Activated T-helper 1 cell treated with anti-CD3 and anti-CD28 coated beads, Interleukin-2, amount 50 U/mL, for 16 hours (primary cell): ENCODE results near the gene XPR1.
"Not testable (repeated sequence)": the region's sequence is repeated elsewhere in the genome, so short reads cannot be mapped to it uniquely, and the experiment has no call there.

Experiments
- DNase-seq, 2 donors: peaks; one replicate each; pipeline ENCODE4 v3.0.0-alpha.2; 2020; ENCODE audit warnings: low read depth in 1 of 2, low spot score in 1 of 2

The XPR1 gene

DNA sequence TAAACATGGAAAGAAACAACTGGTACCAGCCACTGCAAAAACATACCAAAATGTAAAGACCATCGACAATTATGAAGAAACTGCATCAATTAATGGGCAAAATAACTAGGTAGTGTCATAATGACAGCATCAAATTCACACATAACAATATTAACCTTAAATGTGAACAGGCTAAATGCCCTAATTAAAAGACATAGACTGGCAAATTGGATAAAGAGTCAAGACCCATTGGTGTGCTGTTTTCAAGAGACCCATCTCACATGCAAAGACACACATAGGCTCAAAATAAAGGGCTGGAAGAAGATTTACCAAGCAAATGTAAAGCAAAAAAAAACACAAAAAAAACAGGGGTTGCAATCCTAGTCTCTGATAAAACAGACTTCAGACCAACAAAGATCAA is 201.4 kb downstream of the XPR1 start:
- not testable (repeated sequence) for DNase-seq

DNA sequence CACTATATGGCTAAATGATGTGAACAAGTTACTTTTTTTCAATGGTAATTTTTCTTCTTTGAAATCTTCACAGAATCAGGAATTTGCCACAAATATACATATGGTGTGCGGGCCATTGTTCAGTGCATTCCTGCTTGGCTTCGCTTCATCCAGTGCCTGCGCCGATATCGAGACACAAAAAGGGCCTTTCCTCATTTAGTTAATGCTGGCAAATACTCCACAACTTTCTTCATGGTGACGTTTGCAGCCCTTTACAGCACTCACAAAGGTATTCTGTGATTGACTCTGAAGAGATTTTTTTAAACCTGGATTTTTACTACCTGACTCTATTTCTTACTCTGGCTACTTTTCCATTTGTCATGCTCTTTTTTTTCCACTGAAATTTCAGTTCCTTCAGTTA is 204.6 kb downstream of the XPR1 start:
- DNase-seq = no peak

GRCh38 chr1:180837020-180837419 is 205.2 kb downstream of the XPR1 start:
- DNase-seq = no peak

DNA sequence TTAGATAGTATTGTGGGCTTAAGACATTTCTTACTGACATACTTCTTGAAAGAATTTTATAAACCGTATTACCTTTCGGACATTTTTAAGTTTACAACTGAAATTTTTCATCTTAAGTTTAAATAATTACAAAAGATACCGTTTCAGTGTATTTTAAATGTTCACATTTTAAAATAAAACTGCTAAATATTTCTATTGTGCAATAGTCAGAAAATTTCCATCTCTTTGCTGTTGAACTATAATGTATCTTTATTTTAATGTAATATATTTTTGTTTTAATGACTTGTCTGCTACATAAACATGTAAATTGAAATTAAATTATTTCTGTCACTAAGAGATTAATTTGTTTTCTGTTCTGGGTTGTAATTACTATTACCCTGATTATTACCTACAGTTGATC is 206.7 kb downstream of the XPR1 start:
- DNase-seq = no peak

- DNase-seq = no peak
Measured at GRCh38 chr1:180839547-180839946, 207.7 kb downstream of the XPR1 start.

- DNase-seq = no peak
Measured at GRCh38 chr1:180841415-180841814, 209.6 kb downstream of the XPR1 start.

- no peak for DNase-seq
Measured at GRCh38 chr1:180842052-180842451, 210.2 kb downstream of the XPR1 start.

- no peak for DNase-seq
Measured at GRCh38 chr1:180842491-180843275, 210.9 kb downstream of the XPR1 start.

GRCh38 chr1:180845352-180845751 is 213.5 kb downstream of the XPR1 start:
- DNase-seq = no peak

- DNase-seq = no peak
Measured at GRCh38 chr1:180848191-180848590, 216.4 kb downstream of the XPR1 start.

GRCh38 chr1:180849031-180849775 is 217.4 kb downstream of the XPR1 start:
- no peak for DNase-seq

GRCh38 chr1:180851995-180852887 is 220.4 kb downstream of the XPR1 start:
- DNase-seq = no peak

GRCh38 chr1:180854001-180854400 is 222.2 kb downstream of the XPR1 start:
- DNase-seq = no peak

GRCh38 chr1:180854456-180854855 is 222.6 kb downstream of the XPR1 start:
- no peak for DNase-seq

GRCh38 chr1:180857947-180858725 is 226.3 kb downstream of the XPR1 start:
- DNase-seq = not testable (repeated sequence)

DNA sequence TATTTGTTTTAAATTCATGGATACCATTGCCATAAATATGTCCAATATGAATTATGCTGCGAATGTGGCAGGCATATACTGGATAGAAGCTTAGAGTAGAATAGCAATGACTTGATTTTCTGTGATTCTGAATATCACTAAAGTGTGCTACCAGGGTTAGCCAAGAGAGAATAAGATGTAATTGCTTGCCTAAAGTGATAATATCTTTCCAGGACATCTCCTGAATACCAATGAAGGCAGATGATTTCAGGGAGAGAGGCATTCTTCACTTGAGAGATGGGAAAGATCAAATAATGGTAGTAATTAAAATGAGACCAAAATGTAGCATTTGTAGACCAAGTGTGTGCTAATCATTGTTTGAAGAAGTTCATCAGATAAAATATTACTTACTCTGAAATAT is 227.5 kb downstream of the XPR1 start:
- DNase-seq = no peak

GRCh38 chr1:180860535-180860934 is 228.7 kb downstream of the XPR1 start:
- no peak for DNase-seq

- DNase-seq = no peak
Measured at GRCh38 chr1:180862305-180862704, 230.5 kb downstream of the XPR1 start.

DNA sequence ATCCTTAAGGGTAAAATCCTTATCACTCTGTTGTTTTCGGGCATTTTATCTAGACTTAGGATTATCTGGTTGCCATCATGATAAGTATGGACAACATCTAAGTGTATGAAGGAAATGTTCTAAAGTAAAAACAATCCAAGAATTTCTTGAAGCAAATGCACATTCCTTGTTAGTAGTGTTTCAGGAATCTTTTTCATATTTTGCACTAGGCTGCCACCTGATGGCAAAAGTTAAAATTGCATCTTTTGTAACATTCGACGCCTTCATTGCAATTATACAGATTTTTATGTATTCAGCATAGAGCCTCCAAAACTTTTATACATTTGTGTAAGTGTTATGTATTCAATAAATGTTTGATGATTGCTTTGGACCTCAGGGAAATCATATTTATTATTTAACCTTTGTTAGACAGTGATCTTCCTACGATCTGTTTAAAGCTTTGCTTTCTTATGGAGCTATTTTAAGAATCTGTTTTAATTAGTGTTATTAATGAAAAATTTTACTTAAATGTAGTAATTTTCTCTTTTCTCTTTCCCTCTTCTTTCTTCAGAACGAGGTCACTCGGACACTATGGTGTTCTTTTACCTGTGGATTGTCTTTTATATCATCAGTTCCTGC is 231.4 kb downstream of the XPR1 start:
- DNase-seq = no peak

GRCh38 chr1:180881806-180882509 is 250.1 kb downstream of the XPR1 start:
- no peak for DNase-seq
